ENCODE data around the gene ASNSD1.

ASNSD1 gene

GRCh38 chr2:189631849-189632248 is 29.4 kb upstream of the ASNSD1 start:
- DNase-seq (ENCODE audit: low read depth), result no peak
- H3K4me3 ChIP-seq (ENCODE audit: low read depth, low read length), result no peak overlapping the region
- in situ Hi-C loops (cut with HindIII; ENCODE audit: low sequenced_read_pairs), result loop anchor here (25.0 kb wide), 1 partner anchor 170 kb away; no protein-coding TSS in a partner anchor
- TF ChIP-seq CTCF (IDR thresholded peaks at IDR 0.05; ENCODE audit: low read depth, low read length, missing control alignments), result no peak

- TF ChIP-seq CTCF (IDR thresholded peaks at IDR 0.05; ENCODE audit: low read depth, low read length, missing control alignments), result peak; percentile 34
- no peak for DNase-seq (ENCODE audit: low read depth)
- in situ Hi-C loops (cut with HindIII; ENCODE audit: low sequenced_read_pairs), result loop anchor here (25.0 kb wide), 1 partner anchor 171 kb away; no protein-coding TSS in a partner anchor
- H3K4me3 ChIP-seq (ENCODE audit: low read depth, low read length), result no peak overlapping the region
These were observed 27.9 kb upstream of the ASNSD1 start for GRCh38 chr2:189633392-189633811.

- in situ Hi-C loops (cut with HindIII; ENCODE audit: low sequenced_read_pairs), result loop anchor here (25.0 kb wide), 1 partner anchor 173 kb away; no protein-coding TSS in a partner anchor
- no peak overlapping the region for H3K4me3 ChIP-seq (ENCODE audit: low read depth, low read length)
- TF ChIP-seq CTCF (IDR thresholded peaks at IDR 0.05; ENCODE audit: low read depth, low read length, missing control alignments), result no peak
- no peak for DNase-seq (ENCODE audit: low read depth)
These were observed 25.9 kb upstream of the ASNSD1 start for GRCh38 chr2:189635353-189635752.

- in situ Hi-C loops (cut with HindIII; ENCODE audit: low sequenced_read_pairs), result loop anchor here (25.0 kb wide), 1 partner anchor 176 kb away; no protein-coding TSS in a partner anchor
- TF ChIP-seq CTCF (IDR thresholded peaks at IDR 0.05; ENCODE audit: low read depth, low read length, missing control alignments), result no peak
- DNase-seq (ENCODE audit: low read depth), result no peak
- H3K4me3 ChIP-seq (ENCODE audit: low read depth, low read length), result no peak overlapping the region
These were observed 22.8 kb upstream of the ASNSD1 start for GRCh38 chr2:189638301-189639006.

- no peak overlapping the region for H3K4me3 ChIP-seq (ENCODE audit: low read depth, low read length)
- TF ChIP-seq CTCF (IDR thresholded peaks at IDR 0.05; ENCODE audit: low read depth, low read length, missing control alignments), result no peak
- no peak for DNase-seq (ENCODE audit: low read depth)
- in situ Hi-C loops (cut with HindIII; ENCODE audit: low sequenced_read_pairs), result loop anchor here (25.0 kb wide), 1 partner anchor 177 kb away; no protein-coding TSS in a partner anchor
These were observed 22.2 kb upstream of the ASNSD1 start for GRCh38 chr2:189639007-189639609.

GRCh38 chr2:189641002-189641401 is 20.3 kb upstream of the ASNSD1 start:
- TF ChIP-seq CTCF (IDR thresholded peaks at IDR 0.05; ENCODE audit: low read depth, low read length, missing control alignments), result no peak
- DNase-seq (ENCODE audit: low read depth), result no peak
- in situ Hi-C loops (cut with HindIII; ENCODE audit: low sequenced_read_pairs), result loop anchor here (25.0 kb wide), 1 partner anchor 179 kb away; no protein-coding TSS in a partner anchor
- H3K4me3 ChIP-seq (ENCODE audit: low read depth, low read length), result no peak overlapping the region

Data from astrocyte of the cerebellum (primary cell).